IPS-NIHi11 (cell line): Measurements from ENCODE around the gene CCDC141.

Source experiments
- DNase-seq: peaks from one replicate; pipeline ENCODE4 v3.0.0; 2012; ENCODE audit warnings: mixed read lengths, low spot score

CCDC141 gene

GRCh38 chr2:178827739-178828485, 222.0 kb downstream of the CCDC141 start:
- no peak for DNase-seq

- DNase-seq = no peak
Measured at GRCh38 chr2:178827111-178827510, 222.8 kb downstream of the CCDC141 start.

- DNase-seq = no peak
Measured at GRCh38 chr2:178825183-178825582, 224.8 kb downstream of the CCDC141 start.

GRCh38 chr2:178824181-178824580, 225.8 kb downstream of the CCDC141 start:
- DNase-seq = no peak

GRCh38 chr2:178819992-178820391, 229.9 kb downstream of the CCDC141 start:
- DNase-seq = no peak

- DNase-seq = no peak
Measured at GRCh38 chr2:178819147-178819875, 230.6 kb downstream of the CCDC141 start.

GRCh38 chr2:178811901-178812300, 238.0 kb downstream of the CCDC141 start:
- DNase-seq = no peak

- DNase-seq = no peak
Measured at GRCh38 chr2:178811045-178811444, 238.9 kb downstream of the CCDC141 start.

- no peak for DNase-seq
Measured at GRCh38 chr2:178810422-178810821, 239.5 kb downstream of the CCDC141 start.

- DNase-seq = no peak
Measured at GRCh38 chr2:178807227-178808008, 242.5 kb downstream of the CCDC141 start, which contains the start of gene TTN. Gene TTN, minus strand, starts transcription at chr2:178807423. Its CDS starts 2,781 bp downstream, at chr2:178804642.

GRCh38 chr2:178806543-178806942, 243.4 kb downstream of the CCDC141 start:
- no peak for DNase-seq

GRCh38 chr2:178805457-178805856, 244.5 kb downstream of the CCDC141 start:
- DNase-seq = no peak

GRCh38 chr2:178804791-178805190, 245.1 kb downstream of the CCDC141 start:
- peak; percentile 74 for DNase-seq

- DNase-seq = no peak
Measured at GRCh38 chr2:178800510-178800909, 249.4 kb downstream of the CCDC141 start.

GRCh38 chr2:178799305-178799704, 250.6 kb downstream of the CCDC141 start:
- DNase-seq = no peak

- DNase-seq = peak; percentile 24
Measured at GRCh38 chr2:178796079-178796677, 253.8 kb downstream of the CCDC141 start.

- no peak for DNase-seq
Measured at GRCh38 chr2:178787934-178788333, 262.0 kb downstream of the CCDC141 start.

GRCh38 chr2:178787155-178787554, 262.8 kb downstream of the CCDC141 start:
- no peak for DNase-seq

GRCh38 chr2:178783889-178784288, 266.0 kb downstream of the CCDC141 start:
- no peak for DNase-seq

- DNase-seq = no peak
Measured at GRCh38 chr2:178782236-178782635, 267.7 kb downstream of the CCDC141 start.
